ENCODE data around the gene CFLAR.

Gene CFLAR

GRCh38 chr2:201135386-201135785 is 19.4 kb downstream of the CFLAR start:
- TF ChIP-seq, protein P1, sequence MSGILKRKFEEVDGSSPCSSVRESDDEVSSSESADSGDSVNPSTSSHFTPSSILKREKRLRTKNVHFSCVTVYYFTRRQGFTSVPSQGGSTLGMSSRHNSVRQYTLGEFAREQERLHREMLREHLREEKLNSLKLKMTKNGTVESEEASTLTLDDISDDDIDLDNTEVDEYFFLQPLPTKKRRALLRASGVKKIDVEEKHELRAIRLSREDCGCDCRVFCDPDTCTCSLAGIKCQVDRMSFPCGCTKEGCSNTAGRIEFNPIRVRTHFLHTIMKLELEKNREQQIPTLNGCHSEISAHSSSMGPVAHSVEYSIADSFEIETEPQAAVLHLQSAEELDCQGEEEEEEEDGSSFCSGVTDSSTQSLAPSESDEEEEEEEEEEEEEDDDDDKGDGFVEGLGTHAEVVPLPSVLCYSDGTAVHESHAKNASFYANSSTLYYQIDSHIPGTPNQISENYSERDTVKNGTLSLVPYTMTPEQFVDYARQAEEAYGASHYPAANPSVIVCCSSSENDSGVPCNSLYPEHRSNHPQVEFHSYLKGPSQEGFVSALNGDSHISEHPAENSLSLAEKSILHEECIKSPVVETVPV (CRISPR knock-in tag; IDR thresholded peaks at IDR 0.05), result no peak
- TF ChIP-seq ARNTL (CRISPR knock-in tag; IDR thresholded peaks at IDR 0.05; ENCODE audit: borderline replicate concordance, low read depth), result no peak
- no peak for TF ChIP-seq TOX (CRISPR knock-in tag; IDR thresholded peaks at IDR 0.05; ENCODE audit: borderline replicate concordance)
- TF ChIP-seq CSDC2 (CRISPR knock-in tag; IDR thresholded peaks at IDR 0.05), result no peak
- no peak for TF ChIP-seq ZFP3 (CRISPR knock-in tag; IDR thresholded peaks at IDR 0.05)
- no peak for TF ChIP-seq GLIS3 (CRISPR knock-in tag; IDR thresholded peaks at IDR 0.05)
- no peak for TF ChIP-seq ZFP30 (CRISPR knock-in tag; IDR thresholded peaks at IDR 0.05)
- TF ChIP-seq, protein P2, sequence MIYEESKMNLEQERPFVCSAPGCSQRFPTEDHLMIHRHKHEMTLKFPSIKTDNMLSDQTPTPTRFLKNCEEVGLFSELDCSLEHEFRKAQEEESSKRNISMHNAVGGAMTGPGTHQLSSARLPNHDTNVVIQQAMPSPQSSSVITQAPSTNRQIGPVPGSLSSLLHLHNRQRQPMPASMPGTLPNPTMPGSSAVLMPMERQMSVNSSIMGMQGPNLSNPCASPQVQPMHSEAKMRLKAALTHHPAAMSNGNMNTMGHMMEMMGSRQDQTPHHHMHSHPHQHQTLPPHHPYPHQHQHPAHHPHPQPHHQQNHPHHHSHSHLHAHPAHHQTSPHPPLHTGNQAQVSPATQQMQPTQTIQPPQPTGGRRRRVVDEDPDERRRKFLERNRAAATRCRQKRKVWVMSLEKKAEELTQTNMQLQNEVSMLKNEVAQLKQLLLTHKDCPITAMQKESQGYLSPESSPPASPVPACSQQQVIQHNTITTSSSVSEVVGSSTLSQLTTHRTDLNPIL (CRISPR knock-in tag; IDR thresholded peaks at IDR 0.05; ENCODE audit: low read depth), result no peak
- no peak for TF ChIP-seq TSHZ2 (CRISPR knock-in tag; IDR thresholded peaks at IDR 0.05)
- TF ChIP-seq, protein P3, sequence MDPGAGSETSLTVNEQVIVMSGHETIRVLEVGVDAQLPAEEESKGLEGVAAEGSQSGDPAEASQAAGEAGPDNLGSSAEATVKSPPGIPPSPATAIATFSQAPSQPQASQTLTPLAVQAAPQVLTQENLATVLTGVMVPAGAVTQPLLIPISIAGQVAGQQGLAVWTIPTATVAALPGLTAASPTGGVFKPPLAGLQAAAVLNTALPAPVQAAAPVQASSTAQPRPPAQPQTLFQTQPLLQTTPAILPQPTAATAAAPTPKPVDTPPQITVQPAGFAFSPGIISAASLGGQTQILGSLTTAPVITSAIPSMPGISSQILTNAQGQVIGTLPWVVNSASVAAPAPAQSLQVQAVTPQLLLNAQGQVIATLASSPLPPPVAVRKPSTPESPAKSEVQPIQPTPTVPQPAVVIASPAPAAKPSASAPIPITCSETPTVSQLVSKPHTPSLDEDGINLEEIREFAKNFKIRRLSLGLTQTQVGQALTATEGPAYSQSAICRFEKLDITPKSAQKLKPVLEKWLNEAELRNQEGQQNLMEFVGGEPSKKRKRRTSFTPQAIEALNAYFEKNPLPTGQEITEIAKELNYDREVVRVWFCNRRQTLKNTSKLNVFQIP (CRISPR knock-in tag; IDR thresholded peaks at IDR 0.05; ENCODE audit: borderline replicate concordance, low read depth), result no peak
- no peak for TF ChIP-seq BACH2 (CRISPR knock-in tag; IDR thresholded peaks at IDR 0.05; ENCODE audit: borderline replicate concordance)
- no peak for TF ChIP-seq RARB (CRISPR knock-in tag; IDR thresholded peaks at IDR 0.05)
- TF ChIP-seq TCF4 (CRISPR knock-in tag; IDR thresholded peaks at IDR 0.05; ENCODE audit: borderline replicate concordance), result no peak
- TF ChIP-seq, protein P4, sequence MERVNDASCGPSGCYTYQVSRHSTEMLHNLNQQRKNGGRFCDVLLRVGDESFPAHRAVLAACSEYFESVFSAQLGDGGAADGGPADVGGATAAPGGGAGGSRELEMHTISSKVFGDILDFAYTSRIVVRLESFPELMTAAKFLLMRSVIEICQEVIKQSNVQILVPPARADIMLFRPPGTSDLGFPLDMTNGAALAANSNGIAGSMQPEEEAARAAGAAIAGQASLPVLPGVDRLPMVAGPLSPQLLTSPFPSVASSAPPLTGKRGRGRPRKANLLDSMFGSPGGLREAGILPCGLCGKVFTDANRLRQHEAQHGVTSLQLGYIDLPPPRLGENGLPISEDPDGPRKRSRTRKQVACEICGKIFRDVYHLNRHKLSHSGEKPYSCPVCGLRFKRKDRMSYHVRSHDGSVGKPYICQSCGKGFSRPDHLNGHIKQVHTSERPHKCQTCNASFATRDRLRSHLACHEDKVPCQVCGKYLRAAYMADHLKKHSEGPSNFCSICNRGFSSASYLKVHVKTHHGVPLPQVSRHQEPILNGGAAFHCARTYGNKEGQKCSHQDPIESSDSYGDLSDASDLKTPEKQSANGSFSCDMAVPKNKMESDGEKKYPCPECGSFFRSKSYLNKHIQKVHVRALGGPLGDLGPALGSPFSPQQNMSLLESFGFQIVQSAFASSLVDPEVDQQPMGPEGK (CRISPR knock-in tag; IDR thresholded peaks at IDR 0.05; ENCODE audit: borderline replicate concordance), result no peak
- TF ChIP-seq SNAI2 (CRISPR knock-in tag; IDR thresholded peaks at IDR 0.05), result no peak
- no peak for TF ChIP-seq ESRRG (CRISPR knock-in tag; IDR thresholded peaks at IDR 0.05)
- TF ChIP-seq ISL1 (CRISPR knock-in tag; IDR thresholded peaks at IDR 0.05), result no peak
- TF ChIP-seq OSR1 (CRISPR knock-in tag; IDR thresholded peaks at IDR 0.05), result no peak
- no peak for ATAC-seq

- ATAC-seq, result no peak; the same call in 2 of the 3 replicates
- TF ChIP-seq ARNTL (CRISPR knock-in tag; IDR thresholded peaks at IDR 0.05; ENCODE audit: borderline replicate concordance, low read depth) (no peak), ESRRG (CRISPR knock-in tag; IDR thresholded peaks at IDR 0.05) (no peak), ZFP3 (CRISPR knock-in tag; IDR thresholded peaks at IDR 0.05) (no peak), PPARA (CRISPR knock-in tag; IDR thresholded peaks at IDR 0.05; ENCODE audit: borderline replicate concordance) (no peak), TCF4 (CRISPR knock-in tag; IDR thresholded peaks at IDR 0.05; ENCODE audit: borderline replicate concordance) (no peak), ZNF8 (CRISPR knock-in tag; IDR thresholded peaks at IDR 0.05) (no peak), ZNF70 (CRISPR knock-in tag; IDR thresholded peaks at IDR 0.05) (no peak), ZC3H10 (CRISPR knock-in tag; IDR thresholded peaks at IDR 0.05) (no peak), ZFP30 (CRISPR knock-in tag; IDR thresholded peaks at IDR 0.05) (no peak), TOX (CRISPR knock-in tag; IDR thresholded peaks at IDR 0.05; ENCODE audit: borderline replicate concordance) (no peak)
- TF ChIP-seq, protein P3 (CRISPR knock-in tag; IDR thresholded peaks at IDR 0.05; ENCODE audit: borderline replicate concordance, low read depth), result no peak
Observed at GRCh38 chr2:201136889-201137321, 20.9 kb downstream of the CFLAR start.
